Measurements from ENCODE around the gene MGAT5.

- no peak for TF ChIP-seq ZNF232 (CRISPR knock-in tag; IDR thresholded peaks at IDR 0.05)
- no peak for TF ChIP-seq ZNF263 (CRISPR knock-in tag; IDR thresholded peaks at IDR 0.05; ENCODE audit: low read depth)
- no peak for TF ChIP-seq CBFB (CRISPR knock-in tag; IDR thresholded peaks at IDR 0.05; ENCODE audit: low read depth)
- TF ChIP-seq CTCF (IDR thresholded peaks at IDR 0.05), result no peak
- TF ChIP-seq MYBL2 (CRISPR knock-in tag; IDR thresholded peaks at IDR 0.05), result no peak
- no peak for TF ChIP-seq AFF4 (CRISPR knock-in tag; IDR thresholded peaks at IDR 0.05; ENCODE audit: borderline replicate concordance)
- TF ChIP-seq JUN (CRISPR knock-in tag; IDR thresholded peaks at IDR 0.05), result no peak
- no peak for TF ChIP-seq FOXK1 (CRISPR knock-in tag; IDR thresholded peaks at IDR 0.05)
- TF ChIP-seq MAX (CRISPR knock-in tag; IDR thresholded peaks at IDR 0.05), result no peak
These were observed 228.4 kb downstream of the MGAT5 start for GRCh38 chr2:134482131-134482723.
